Stimulated activated CD4-positive, alpha-beta T cell treated with anti-CD3 and anti-CD28 coated beads, Interleukin-1b, Interleukin-23, amount 100 ng/mL, for 4 hours (primary cell): ENCODE data around the gene TSPAN7.

Experiments used
- DNase-seq, 2 donors: peaks; one replicate each; pipeline ENCODE4 v3.0.0-alpha.2; 2020; ENCODE audit warnings: low read depth in 2 of 2

Gene TSPAN7

DNA sequence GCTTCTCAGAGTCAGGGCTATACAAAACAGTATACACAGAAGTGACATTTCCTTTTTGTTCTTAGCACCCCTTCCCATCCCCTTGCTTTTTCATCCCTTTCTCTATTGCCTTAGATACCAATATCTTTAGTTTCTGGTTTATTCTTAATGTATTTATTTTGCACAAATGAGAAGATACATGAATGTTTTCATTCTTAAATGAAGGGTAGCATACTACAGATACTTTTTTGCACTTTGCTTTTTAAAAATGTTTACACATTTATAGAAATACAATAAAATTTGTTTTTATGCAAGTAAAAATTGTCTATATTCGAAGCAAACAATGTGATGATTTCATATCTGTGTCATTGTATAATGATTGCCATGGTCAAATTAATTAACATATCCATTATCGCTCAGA lies 33.1 kb downstream of the TSPAN7 start:
- no peak for DNase-seq

DNA sequence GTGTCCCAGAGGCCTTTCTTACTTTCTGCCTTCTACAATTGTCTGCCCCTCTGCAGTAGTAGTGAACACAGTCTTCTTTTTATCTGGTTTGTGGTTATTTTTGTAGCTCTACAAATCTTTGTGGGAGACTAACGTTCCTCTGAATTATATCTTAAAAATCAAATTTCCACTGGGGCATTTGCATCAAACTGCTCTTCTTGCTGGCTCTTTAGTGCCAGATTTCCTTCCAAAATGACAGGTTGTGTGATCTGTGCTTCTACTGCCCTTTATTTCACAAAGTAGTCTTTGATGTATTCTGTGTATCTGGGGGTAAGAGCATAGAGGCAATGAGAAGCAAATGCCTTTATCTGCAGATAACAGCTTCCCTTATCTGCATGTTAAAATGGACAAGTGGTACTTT lies 34.5 kb downstream of the TSPAN7 start:
- DNase-seq: no peak

DNA sequence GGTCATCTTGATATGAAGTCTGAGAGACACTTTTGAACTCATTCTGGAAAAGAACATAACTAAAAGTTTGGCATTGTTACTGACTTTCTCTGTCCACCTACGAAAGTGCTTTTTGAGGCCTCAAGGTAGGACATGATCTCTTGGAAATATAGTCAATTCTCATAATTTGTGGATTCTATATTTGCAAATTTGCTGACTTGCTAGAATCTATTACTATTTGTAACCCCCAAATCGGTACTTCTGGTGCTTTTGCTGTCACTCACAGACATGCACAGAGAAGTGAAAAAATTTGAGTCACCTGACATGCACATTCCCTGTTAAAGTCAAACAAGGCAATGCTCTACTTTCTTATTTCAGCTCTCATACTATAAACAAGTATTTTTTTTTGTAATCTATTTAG lies 35.6 kb downstream of the TSPAN7 start:
- no peak for DNase-seq

- no peak for DNase-seq
Observed at GRCh38 chrX:38599796-38600755, 38.7 kb downstream of the TSPAN7 start.

- DNase-seq: no peak
Observed at GRCh38 chrX:38601866-38602265, 40.5 kb downstream of the TSPAN7 start.

GRCh38 chrX:38606821-38607220 lies 45.5 kb downstream of the TSPAN7 start:
- no peak for DNase-seq

- no peak for DNase-seq
Observed at GRCh38 chrX:38607976-38608375, 46.6 kb downstream of the TSPAN7 start.

- DNase-seq: no peak
Observed at GRCh38 chrX:38610849-38611248, 49.5 kb downstream of the TSPAN7 start.

DNA sequence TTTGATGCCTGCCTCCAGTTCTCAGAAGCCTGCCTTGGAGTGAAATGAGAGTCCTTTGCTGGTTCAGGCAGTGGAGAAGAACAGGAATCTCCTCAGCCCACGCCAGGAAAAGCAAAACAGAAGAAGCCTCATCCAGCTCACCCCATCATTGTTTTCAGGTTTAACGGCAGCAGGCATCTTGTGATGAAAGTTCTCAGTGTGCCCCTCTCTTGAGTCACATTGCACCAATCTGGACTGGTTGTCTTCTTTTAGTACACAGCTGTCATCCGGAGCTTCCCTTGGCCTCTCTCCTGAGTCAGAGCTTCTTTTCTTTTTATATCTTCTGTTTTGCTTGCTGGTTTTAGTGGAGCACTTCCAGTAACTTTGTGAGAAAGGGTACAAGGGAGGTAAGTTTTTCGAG lies 50.9 kb downstream of the TSPAN7 start:
- DNase-seq: no peak

- DNase-seq: no peak
Observed at GRCh38 chrX:38614485-38614884, 53.1 kb downstream of the TSPAN7 start.

- DNase-seq: no peak
Observed at GRCh38 chrX:38616904-38617303, 55.6 kb downstream of the TSPAN7 start.

DNA sequence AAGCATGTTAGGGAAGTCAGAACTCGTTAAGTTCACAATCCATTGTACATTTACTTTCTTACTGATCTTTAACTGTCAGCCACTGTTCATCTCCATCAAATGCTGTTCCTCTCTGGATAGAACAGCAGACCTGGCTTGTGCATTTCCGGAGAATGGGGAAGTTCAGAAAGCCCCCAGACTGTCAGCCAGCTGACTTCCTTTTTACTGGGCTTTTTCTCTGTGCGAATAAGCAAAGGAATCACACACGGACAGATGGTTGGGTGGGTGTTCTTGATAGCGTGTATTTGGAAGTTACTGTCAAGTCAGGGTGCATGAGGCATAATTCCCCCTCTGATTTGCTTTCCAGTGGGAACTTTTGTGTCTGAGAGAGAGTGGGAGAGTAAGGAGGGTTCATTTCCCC lies 56.8 kb downstream of the TSPAN7 start:
- DNase-seq: no peak

DNA sequence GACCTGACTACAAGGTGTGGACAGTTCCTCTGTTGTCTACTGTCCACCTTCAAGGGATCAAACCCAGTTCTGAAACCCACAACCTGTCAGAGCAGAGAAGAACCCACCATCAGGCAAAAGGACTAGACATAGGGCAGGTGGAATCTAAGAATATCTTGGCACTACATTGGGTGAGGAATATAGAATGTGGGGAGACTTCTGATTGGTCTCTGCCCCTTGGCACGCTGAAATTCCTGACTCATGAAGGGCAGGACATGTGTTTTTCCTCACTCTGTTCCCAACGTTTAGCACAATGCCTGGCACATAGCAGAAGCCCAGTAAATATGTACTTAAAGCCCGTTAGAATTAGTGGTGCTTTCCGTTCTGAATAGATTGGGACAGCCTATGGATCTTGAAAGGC lies 59.3 kb downstream of the TSPAN7 start:
- DNase-seq: no peak

DNA sequence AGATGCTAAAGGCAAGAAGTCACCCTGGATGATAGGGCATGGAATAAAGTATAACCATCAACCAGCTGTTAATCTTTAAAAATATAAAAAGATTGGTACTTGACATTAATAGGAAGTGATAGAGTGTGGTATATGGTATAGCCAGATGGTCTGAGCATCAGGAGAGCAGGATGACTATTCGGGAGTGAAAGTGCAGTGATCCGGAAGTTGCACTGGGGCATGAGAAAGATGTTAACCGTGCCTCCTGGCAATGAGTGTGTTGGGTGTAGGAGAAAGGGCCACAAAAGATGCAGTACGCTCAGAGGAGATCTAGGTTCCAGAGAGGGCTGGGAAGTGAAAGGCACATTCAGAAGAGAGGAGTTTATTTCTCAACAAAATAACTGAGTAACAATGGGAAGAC lies 65.0 kb downstream of the TSPAN7 start:
- no peak for DNase-seq

GRCh38 chrX:38627683-38628082 lies 66.3 kb downstream of the TSPAN7 start:
- DNase-seq: no peak

- no peak for DNase-seq
Observed at GRCh38 chrX:38628587-38628986, 67.2 kb downstream of the TSPAN7 start.

DNA sequence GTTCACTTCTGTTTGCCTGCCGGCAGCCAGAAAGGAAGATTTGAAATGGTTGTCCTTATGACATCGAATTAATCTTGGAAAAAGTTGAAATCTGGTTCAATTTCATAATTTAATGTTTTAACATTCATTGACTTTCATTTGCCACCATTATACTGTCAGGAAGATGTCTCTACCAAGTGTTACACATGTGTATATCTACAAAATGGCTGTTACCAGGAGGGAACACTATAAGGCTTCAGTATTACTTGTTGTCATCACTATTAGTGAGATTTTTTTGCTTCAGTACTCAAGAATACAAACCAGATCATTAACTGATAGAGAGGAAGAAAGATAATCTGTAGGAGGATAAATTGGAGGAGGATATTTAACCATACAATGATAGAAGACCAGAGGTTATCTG lies 71.2 kb downstream of the TSPAN7 start:
- DNase-seq: no peak

- DNase-seq: no peak
Observed at GRCh38 chrX:38634665-38635064, 73.3 kb downstream of the TSPAN7 start.

DNA sequence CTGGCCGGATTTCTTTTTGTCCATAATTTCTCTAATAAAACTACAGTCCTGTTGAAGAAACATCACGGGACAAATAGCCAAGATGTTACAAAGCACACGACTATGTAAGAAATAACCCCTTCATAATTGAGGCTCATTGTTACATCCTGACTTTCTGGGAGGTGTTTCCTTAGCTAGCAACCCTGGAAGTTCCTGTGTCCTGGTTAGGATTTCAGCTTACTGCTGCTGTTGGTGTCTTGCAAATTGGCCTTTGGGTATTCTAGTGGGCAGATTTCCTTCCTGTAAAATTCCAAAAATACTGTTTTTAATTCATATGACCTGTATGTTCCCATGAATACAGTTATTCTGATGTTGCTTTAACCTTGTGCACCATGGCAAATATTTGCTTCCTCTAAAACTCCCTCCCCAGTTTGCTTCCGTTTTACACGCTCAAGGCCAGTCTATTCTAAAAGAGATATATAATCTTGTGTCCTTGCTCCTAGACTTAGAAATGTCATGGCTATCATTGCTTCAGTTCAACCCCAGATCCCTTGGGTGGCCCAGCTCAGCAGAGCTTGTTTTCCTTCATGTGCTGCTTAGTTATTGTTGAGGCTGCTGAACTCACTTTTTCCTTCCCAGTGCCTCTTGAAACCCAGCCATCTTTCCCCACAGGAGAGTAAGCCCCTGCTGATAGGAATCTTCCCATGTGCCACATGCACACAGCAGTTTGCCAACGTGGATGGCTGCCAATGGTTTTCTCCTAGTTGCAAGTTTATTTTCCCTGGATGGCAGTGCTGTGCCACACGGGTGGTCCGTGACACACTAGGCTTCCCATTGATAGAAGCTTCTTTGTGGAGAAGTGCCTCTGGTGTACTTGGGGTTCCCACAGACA lies 75.8 kb downstream of the TSPAN7 start:
- DNase-seq: no peak

DNA sequence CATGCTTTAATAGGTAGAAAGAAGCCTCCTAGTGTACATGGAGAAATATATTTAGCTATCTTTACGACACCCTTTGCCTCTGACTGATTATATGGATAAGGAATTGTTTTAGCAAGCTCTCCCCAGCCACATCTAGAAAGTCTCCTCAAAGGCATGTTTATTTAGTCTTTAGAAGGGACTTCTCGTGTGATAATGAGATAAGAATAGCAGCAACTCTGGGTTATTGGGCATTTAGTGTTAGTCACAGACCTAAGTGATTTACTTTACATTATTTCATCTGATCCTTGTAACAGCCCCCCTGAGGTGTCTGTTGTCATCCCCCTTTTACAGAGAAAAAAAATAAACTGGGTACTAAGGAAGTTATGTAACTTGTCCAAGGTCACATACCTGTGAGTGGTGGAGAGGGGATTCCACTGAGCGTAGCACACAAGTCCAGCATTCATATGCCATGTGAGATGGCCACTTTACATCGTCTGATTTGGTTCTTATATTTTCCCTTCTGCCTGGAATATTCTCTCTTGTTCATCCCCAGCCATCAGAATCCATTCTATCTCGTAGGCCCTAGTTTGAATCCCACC lies 77.7 kb downstream of the TSPAN7 start:
- DNase-seq: no peak

DNA sequence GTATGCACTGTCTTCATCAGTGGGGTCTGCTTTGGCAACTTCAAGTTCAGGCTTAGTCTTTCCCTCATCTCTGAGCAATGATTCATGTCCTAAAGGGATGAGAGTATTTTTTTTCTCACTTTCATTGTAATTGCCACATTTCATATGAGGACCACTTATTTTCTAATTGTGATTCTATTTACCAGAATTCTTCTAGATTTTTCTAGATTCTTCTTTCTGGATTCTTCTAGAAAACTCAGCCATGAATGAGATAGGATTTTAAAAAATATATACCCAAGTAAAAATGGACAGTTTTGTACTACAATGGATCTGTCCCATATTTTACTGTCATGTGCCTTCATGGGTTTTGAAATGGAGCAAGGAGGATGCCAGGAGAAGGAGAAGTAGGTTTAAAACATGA lies 78.4 kb downstream of the TSPAN7 start:
- no peak for DNase-seq

GRCh38 chrX:38641197-38641596 lies 79.9 kb downstream of the TSPAN7 start:
- DNase-seq: no peak
